CD4-positive, alpha-beta memory T cell (primary cell): Measurements from ENCODE around the gene CRYBB3. TPM values are rescaled to one million over a fixed set of nuclear protein-coding genes. Genes with fewer than 3 reads are reported as not detected.

Source experiments
- CTCF ChIA-PET: fragments of 350-600 bp; sonication (Branson Sonifier 250); formaldehyde crosslinking; loops from one replicate; lab custom pipeline; 2021; ENCODE audit warnings: inconsistent platforms; ENCODE audit not compliant: partially characterized antibody; lab: Charles Lee
- POLR2A ChIA-PET: fragments of 350-600 bp; sonication (Branson Sonifier 250); formaldehyde crosslinking; loops from one replicate; lab custom pipeline; 2021; ENCODE audit not compliant: partially characterized antibody; lab: Charles Lee
- DNase-seq, 5 donors: peaks; one replicate each; pipeline versions ENCODE4 v3.0.0 to v3.0.0-alpha.2; 2020 to 2022; ENCODE audit warnings: mixed read lengths in 1 of 5
- H3K27ac ChIP-seq: one replicate; pipeline ENCODE4 v1.7.0; 2013; ENCODE audit warnings: low read depth, low read length
- H3K27me3 ChIP-seq: 2 replicates; pipeline ENCODE4 v1.7.0; 2013; ENCODE audit warnings: mild to moderate bottlenecking, low read length, moderate library complexity; ENCODE audit not compliant: insufficient read depth
- H3K36me3 ChIP-seq: 2 replicates; pipeline ENCODE4 v1.7.0; 2013; ENCODE audit warnings: mild to moderate bottlenecking, low read length, moderate library complexity; ENCODE audit not compliant: insufficient read depth
- H3K4me1 ChIP-seq: 2 replicates; pipeline ENCODE4 v1.7.0; 2013; ENCODE audit warnings: mild to moderate bottlenecking, low read length, moderate library complexity; ENCODE audit not compliant: insufficient read depth
- H3K4me3 ChIP-seq, 2 donors: one replicate each; pipeline ENCODE4 v1.7.0; 2013; ENCODE audit warnings: low read length in 2 of 2, mild to moderate bottlenecking in 1 of 2
- H3K9me3 ChIP-seq, 2 donors: one replicate each; pipeline ENCODE4 v1.7.0; 2013; ENCODE audit warnings: low read length in 2 of 2, control low read depth in 1 of 2; ENCODE audit not compliant: control insufficient read depth in 1 of 2
- H3K27ac Mint-ChIP-seq, 7 donors: one replicate each; pipeline ENCODE4 v1.8.0; 2020 to 2021; ENCODE audit warnings: mixed read lengths in 7 of 7, mild to moderate bottlenecking in 6 of 7, inconsistent platforms in 3 of 7, moderate library complexity in 3 of 7
- H3K27me3 Mint-ChIP-seq, 2 donors: one replicate each; pipeline ENCODE4 v1.8.0; 2020 to 2021; ENCODE audit warnings: mixed read lengths in 2 of 2
- H3K36me3 Mint-ChIP-seq, 2 donors: one replicate each; pipeline ENCODE4 v1.8.0; 2020 to 2021; ENCODE audit warnings: mixed read lengths in 2 of 2, inconsistent platforms in 1 of 2, mild to moderate bottlenecking in 1 of 2
- H3K4me1 Mint-ChIP-seq, 4 donors: one replicate each; pipeline ENCODE4 v1.8.0; 2020 to 2021; ENCODE audit warnings: mixed read lengths in 4 of 4, mild to moderate bottlenecking in 1 of 4
- H3K4me3 Mint-ChIP-seq, 8 donors: one replicate each; pipeline ENCODE4 v1.8.0; 2020 to 2021; ENCODE audit warnings: mixed read lengths in 8 of 8, mild to moderate bottlenecking in 7 of 8, moderate library complexity in 6 of 8, inconsistent platforms in 3 of 8
- H3K9me3 Mint-ChIP-seq, 8 donors: one replicate each; pipeline ENCODE4 v1.8.0; 2020 to 2021; ENCODE audit warnings: mixed read lengths in 8 of 8, mild to moderate bottlenecking in 5 of 8, inconsistent platforms in 3 of 8, moderate library complexity in 1 of 8
- intact Hi-C: fragments of 100-400 bp; cut with micrococcal nuclease; formaldehyde crosslinking; loops from one replicate; pipeline ENCODE4 v1.15.1; 2023
- polyA plus RNA-seq, 2 donors: library from polyadenylated mRNA; unstranded; fragments of 300-500 nt; fragmentation: Illumina TruSeq; gene quantifications; one replicate each; pipeline ENCODE4 v1.2.3, GENCODE V29; 2021
- total RNA-seq, 2 experiments: library from RNA; stranded (reverse); gene quantifications; one replicate each; pipeline ENCODE4 v1.2.3, GENCODE V29; 2021

The CRYBB3 gene
- total and polyA plus RNA-seq, 4 experiments from 2014 or later: not detected

GRCh38 chr22:25161017-25161915, 38.4 kb upstream of the CRYBB3 start:
- no peaks in the 10 kb centered on the region for H3K9me3 Mint-ChIP-seq
- ChIA-PET POLR2A (no interaction called here), CTCF (interaction anchor here (0.8 kb wide), 1 partner anchor 80 kb away, joined by 4 read pairs; no protein-coding TSS in a partner anchor)
- no peak overlapping the region for H3K4me3 Mint-ChIP-seq
- no peaks in the 10 kb centered on the region for H3K27me3 Mint-ChIP-seq
- intact Hi-C loops: no loop called here
- Histone ChIP-seq H3K27me3 (no peaks in the 10 kb centered on the region), H3K27ac (no peak overlapping the region), H3K9me3 (no peaks in the 10 kb centered on the region), H3K4me1 (no peaks in the 10 kb centered on the region), H3K36me3 (no peaks in the 10 kb centered on the region), H3K4me3 (no peak overlapping the region)
- peak overlapping the region in 2 of 7 donors; percentile 37 to 47 for H3K27ac Mint-ChIP-seq
- H3K36me3 Mint-ChIP-seq: no peaks in the 10 kb centered on the region
- DNase-seq: no peak
- peaks cover 0 to 2% (median under 1%) of the 10 kb centered on the region in 4 donors for H3K4me1 Mint-ChIP-seq

- intact Hi-C loops: no loop called here
- DNase-seq: no peak
- Histone ChIP-seq H3K36me3 (no peaks in the 10 kb centered on the region), H3K4me1 (no peaks in the 10 kb centered on the region), H3K9me3 (no peaks in the 10 kb centered on the region), H3K4me3 (no peak overlapping the region), H3K27me3 (no peaks in the 10 kb centered on the region), H3K27ac (no peak overlapping the region)
- H3K27me3 Mint-ChIP-seq: no peaks in the 10 kb centered on the region
- POLR2A ChIA-PET: no interaction called here
- no peaks in the 10 kb centered on the region for H3K36me3 Mint-ChIP-seq
- no peak overlapping the region for H3K4me3 Mint-ChIP-seq
- CTCF ChIA-PET: no interaction called here
- H3K9me3 Mint-ChIP-seq: no peaks in the 10 kb centered on the region
- peaks cover 0 to 2% (median under 1%) of the 10 kb centered on the region in 4 donors for H3K4me1 Mint-ChIP-seq
- H3K27ac Mint-ChIP-seq: no peak overlapping the region
Measured at GRCh38 chr22:25161916-25162530, 37.6 kb upstream of the CRYBB3 start.

- H3K36me3 ChIP-seq: no peaks in the 10 kb centered on the region
- H3K36me3 Mint-ChIP-seq: no peaks in the 10 kb centered on the region
- DNase-seq: no peak
- H3K4me1 ChIP-seq: no peaks in the 10 kb centered on the region
- H3K27ac Mint-ChIP-seq: no peak overlapping the region
- POLR2A ChIA-PET: no interaction called here
- peaks cover 0 to 2% (median under 1%) of the 10 kb centered on the region in 4 donors for H3K4me1 Mint-ChIP-seq
- no peak overlapping the region for H3K4me3 ChIP-seq
- intact Hi-C loops: no loop called here
- H3K27me3 ChIP-seq: no peaks in the 10 kb centered on the region
- H3K9me3 Mint-ChIP-seq: no peaks in the 10 kb centered on the region
- no peaks in the 10 kb centered on the region for H3K27me3 Mint-ChIP-seq
- CTCF ChIA-PET: interaction anchor here (0.7 kb wide), 1 partner anchor 93 kb away, joined by 5 read pairs; no protein-coding TSS in a partner anchor
- H3K27ac ChIP-seq: no peak overlapping the region
- no peak overlapping the region for H3K4me3 Mint-ChIP-seq
- H3K9me3 ChIP-seq: no peaks in the 10 kb centered on the region
Measured at GRCh38 chr22:25162561-25162960, 37.1 kb upstream of the CRYBB3 start.

- Mint-ChIP-seq H3K9me3 (no peaks in the 10 kb centered on the region), H3K27me3 (no peaks in the 10 kb centered on the region), H3K4me1 (peaks cover 0 to 2% (median under 1%) of the 10 kb centered on the region in 4 donors), H3K27ac (no peak overlapping the region), H3K4me3 (peak overlapping the region in 1 of 8 donors; percentile 0), H3K36me3 (no peaks in the 10 kb centered on the region)
- H3K4me1 ChIP-seq: no peaks in the 10 kb centered on the region
- no peaks in the 10 kb centered on the region for H3K27me3 ChIP-seq
- no peaks in the 10 kb centered on the region for H3K36me3 ChIP-seq
- no peak overlapping the region for H3K4me3 ChIP-seq
- POLR2A ChIA-PET: no interaction called here
- H3K9me3 ChIP-seq: no peaks in the 10 kb centered on the region
- no peak for DNase-seq
- intact Hi-C loops: no loop called here
- no peak overlapping the region for H3K27ac ChIP-seq
- CTCF ChIA-PET: interaction anchor here (1.7 kb wide), 1 partner anchor 108 kb away, joined by 5 read pairs; no protein-coding TSS in a partner anchor
Measured at GRCh38 chr22:25165785-25166184, 33.9 kb upstream of the CRYBB3 start.

GRCh38 chr22:25166266-25167040, 33.2 kb upstream of the CRYBB3 start:
- ChIA-PET POLR2A (no interaction called here), CTCF (no interaction called here)
- no peaks in the 10 kb centered on the region for H3K27me3 Mint-ChIP-seq
- DNase-seq: no peak
- Histone ChIP-seq H3K27me3 (no peaks in the 10 kb centered on the region), H3K9me3 (no peaks in the 10 kb centered on the region), H3K36me3 (no peaks in the 10 kb centered on the region), H3K4me3 (no peak overlapping the region), H3K4me1 (no peaks in the 10 kb centered on the region), H3K27ac (no peak overlapping the region)
- no peak overlapping the region for H3K4me3 Mint-ChIP-seq
- H3K27ac Mint-ChIP-seq: no peak overlapping the region
- no peaks in the 10 kb centered on the region for H3K9me3 Mint-ChIP-seq
- H3K36me3 Mint-ChIP-seq: no peaks in the 10 kb centered on the region
- H3K4me1 Mint-ChIP-seq: peaks cover 0 to 2% (median under 1%) of the 10 kb centered on the region in 4 donors
- intact Hi-C loops: no loop called here

GRCh38 chr22:25167082-25167481, 32.6 kb upstream of the CRYBB3 start:
- CTCF ChIA-PET: no interaction called here
- POLR2A ChIA-PET: no interaction called here
- intact Hi-C loops: no loop called here
- H3K36me3 ChIP-seq: no peaks in the 10 kb centered on the region
- DNase-seq: no peak
- H3K36me3 Mint-ChIP-seq: no peaks in the 10 kb centered on the region
- H3K9me3 ChIP-seq: no peaks in the 10 kb centered on the region
- no peak overlapping the region for H3K4me3 Mint-ChIP-seq
- H3K27ac Mint-ChIP-seq: no peak overlapping the region
- no peaks in the 10 kb centered on the region for H3K9me3 Mint-ChIP-seq
- H3K4me3 ChIP-seq: no peak overlapping the region
- H3K27me3 Mint-ChIP-seq: no peaks in the 10 kb centered on the region
- H3K27me3 ChIP-seq: no peaks in the 10 kb centered on the region
- H3K4me1 Mint-ChIP-seq: peaks cover 0 to 2% (median under 1%) of the 10 kb centered on the region in 4 donors
- H3K4me1 ChIP-seq: no peaks in the 10 kb centered on the region
- H3K27ac ChIP-seq: no peak overlapping the region
